Activated CD4-positive, alpha-beta T cell treated with anti-CD3 and anti-CD28 coated beads, Interleukin-2, amount 50 U/mL, for 48 hours (primary cell): ENCODE data around the gene RPS15.
A peak's percentile ranks its signal among the peaks of the same experiment; 100 is the strongest.

Source experiments
- DNase-seq, 2 experiments: peaks; one replicate each; pipeline ENCODE4 v3.0.0-alpha.2; 2020

Gene RPS15

GRCh38 chr19:1438035-1438932 lies at the start of gene RPS15:
RPS15 (plus strand) TSS chr19:1438396; CDS start chr19:1438426, 30 bp downstream.
- DNase-seq, result peak; percentile 95

- DNase-seq, result no peak
Measured at GRCh38 chr19:1388637-1389026, 49.6 kb upstream of the RPS15 start.

- no peak for DNase-seq
Measured at GRCh38 chr19:1389033-1389940, 48.9 kb upstream of the RPS15 start.

- no peak for DNase-seq
Measured at GRCh38 chr19:1390890-1391423, 47.2 kb upstream of the RPS15 start.

GRCh38 chr19:1392407-1392806 lies 45.8 kb upstream of the RPS15 start:
- DNase-seq, result no peak

- no peak for DNase-seq
Measured at GRCh38 chr19:1392939-1393530, 45.2 kb upstream of the RPS15 start.

- DNase-seq, result no peak
Measured at GRCh38 chr19:1393841-1394240, 44.4 kb upstream of the RPS15 start.

- no peak for DNase-seq
Measured at GRCh38 chr19:1394252-1395193, 43.7 kb upstream of the RPS15 start.

- DNase-seq, result no peak
Measured at GRCh38 chr19:1395194-1396018, 42.8 kb upstream of the RPS15 start.

- DNase-seq, result no peak
Measured at GRCh38 chr19:1396019-1396767, 42.0 kb upstream of the RPS15 start.

GRCh38 chr19:1396768-1397679 lies 41.2 kb upstream of the RPS15 start:
- no peak for DNase-seq

GRCh38 chr19:1397838-1398237 lies 40.4 kb upstream of the RPS15 start:
- DNase-seq, result no peak

- no peak for DNase-seq
Measured at GRCh38 chr19:1399079-1399478, 39.1 kb upstream of the RPS15 start.

- DNase-seq, result no peak
Measured at GRCh38 chr19:1399745-1400144, 38.5 kb upstream of the RPS15 start.

GRCh38 chr19:1400281-1401137 lies 37.7 kb upstream of the RPS15 start:
- DNase-seq, result no peak

- peak; percentile 62 to 65 for DNase-seq
Measured at GRCh38 chr19:1401138-1401888, 36.9 kb upstream of the RPS15 start, which contains the start of gene GAMT. GAMT (minus strand) TSS chr19:1401542; CDS start chr19:1401476, 66 bp downstream.

- DNase-seq, result no peak
Measured at GRCh38 chr19:1401889-1402217, 36.3 kb upstream of the RPS15 start.
